Skin of body (tissue), 2 donors: ENCODE data around the gene ECT2. TPM values are rescaled to one million over a fixed set of nuclear protein-coding genes. Genes with fewer than 3 reads are reported as not detected.
"Not testable (repeated sequence)": the region's sequence is repeated elsewhere in the genome, so short reads cannot be mapped to it uniquely, and the experiment has no call there.

Experiments used
- DNase-seq: peaks from one replicate; lab custom pipeline; 2025; lab: John Stamatoyannopoulos, UW
- total RNA-seq: library from RNA; depleted of rRNA; stranded (reverse); fragments of >200 nt; gene quantifications from one replicate; pipeline ENCODE4 v1.2.3, GENCODE V29; 2014

The ECT2 gene
- total RNA-seq, 1 donor from 2014 or later, result 27.8 TPM

DNA sequence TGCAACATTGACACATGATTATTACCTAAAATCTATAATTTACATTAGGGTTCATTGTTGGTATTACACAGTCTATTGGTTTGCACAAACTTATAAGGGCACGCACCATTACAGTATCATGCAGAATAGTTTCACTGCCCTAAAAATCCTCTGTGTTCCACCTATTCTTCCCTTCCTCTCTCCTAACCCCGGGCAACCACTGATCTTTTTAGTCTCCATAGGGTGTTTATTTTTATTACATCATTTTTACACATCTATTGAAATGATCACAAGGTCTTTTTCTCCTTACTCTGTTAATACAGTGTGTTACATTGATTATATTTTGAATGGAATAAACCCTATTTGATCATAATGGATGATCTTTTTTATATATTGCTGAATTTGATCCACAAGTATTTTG is 15.5 kb upstream of the ECT2 start:
- no peak for DNase-seq

DNA sequence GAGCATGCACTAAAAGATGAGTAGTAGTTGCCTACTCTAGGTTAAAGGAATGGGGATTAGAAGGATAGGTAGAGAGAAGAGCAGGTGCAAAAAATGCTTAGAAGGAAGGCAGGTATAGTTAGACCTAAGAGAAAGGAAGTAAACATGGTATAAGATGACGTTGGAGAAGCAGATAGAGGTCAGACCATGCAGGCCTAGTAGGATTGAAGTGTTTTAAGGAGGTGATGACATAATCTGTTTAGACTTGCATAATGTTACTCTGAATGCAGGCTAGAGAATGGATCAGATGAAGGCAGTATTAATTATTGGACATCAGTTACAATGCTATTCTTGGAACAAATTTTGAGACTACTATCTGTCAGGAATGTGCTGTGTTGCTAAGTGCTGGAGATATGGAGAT is 11.1 kb upstream of the ECT2 start:
- DNase-seq, result no peak

DNA sequence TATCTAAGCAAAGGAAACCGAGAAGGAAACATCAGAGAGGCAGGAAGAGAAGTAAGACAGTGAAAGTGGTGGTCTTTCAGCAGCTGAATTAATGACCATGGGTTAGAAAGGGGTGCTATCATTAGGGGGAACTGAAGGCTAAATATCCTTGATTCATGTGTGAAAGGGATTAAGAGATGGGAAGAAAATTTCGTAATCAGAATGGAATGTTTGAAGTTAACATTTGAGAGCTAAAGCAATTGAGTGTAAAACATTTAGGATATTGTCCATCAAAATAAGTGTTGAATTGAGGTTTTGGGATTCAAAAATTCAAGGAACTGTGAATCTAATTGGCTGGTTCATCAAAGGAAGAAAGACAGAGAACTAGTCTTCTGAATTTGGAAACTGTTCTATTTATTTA is 4.1 kb upstream of the ECT2 start:
- DNase-seq, result no peak

DNA sequence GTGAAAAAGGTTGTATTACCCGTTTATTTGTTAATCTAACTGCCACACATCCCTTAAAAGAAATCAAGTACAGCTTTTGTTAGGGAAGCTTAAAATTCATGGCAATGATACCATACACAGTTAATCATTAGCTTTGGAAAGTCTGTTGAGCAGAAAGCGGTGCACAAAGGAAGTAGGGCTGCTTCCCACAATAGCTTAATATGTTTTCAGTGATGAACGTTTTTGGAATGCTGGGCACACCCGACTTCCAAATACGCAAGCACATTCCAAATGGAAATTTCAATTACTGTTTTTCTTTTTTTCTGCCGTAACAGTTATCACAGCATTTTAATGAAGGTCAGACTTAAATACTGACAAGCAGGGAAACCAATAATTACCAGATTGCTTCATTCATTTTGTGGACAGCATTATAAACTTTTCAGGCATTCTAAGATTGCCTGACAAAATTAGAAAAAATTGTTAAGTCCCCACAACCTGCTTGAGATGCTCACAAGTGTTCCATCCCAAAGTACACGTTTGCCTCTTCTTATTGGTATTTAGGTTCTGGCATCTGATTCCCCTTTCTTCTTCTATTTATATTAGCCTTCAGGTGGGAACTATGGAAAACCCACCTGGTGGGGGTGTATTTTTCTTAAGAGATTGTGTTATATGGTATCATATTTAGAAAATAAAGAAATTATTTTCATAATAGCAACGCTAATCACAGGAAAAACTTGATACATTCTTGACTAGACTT is 1.1 kb upstream of the ECT2 start:
- peak; percentile 75 for DNase-seq

DNA sequence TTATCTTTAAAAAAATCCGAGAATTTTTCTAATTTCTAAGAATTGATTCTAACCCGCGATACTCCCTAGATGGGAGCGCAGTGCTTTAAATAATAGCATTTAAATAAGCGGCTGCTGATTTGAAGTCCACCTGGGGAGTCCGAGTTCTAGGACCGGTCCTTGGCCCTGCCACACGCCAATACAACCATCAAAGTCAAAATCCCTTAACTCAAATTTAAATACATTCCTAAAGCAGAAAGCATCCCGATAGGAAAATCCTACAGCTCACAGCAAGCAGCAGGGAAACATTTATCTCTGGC is 508 bp upstream of the ECT2 start:
- DNase-seq, result no peak

DNA sequence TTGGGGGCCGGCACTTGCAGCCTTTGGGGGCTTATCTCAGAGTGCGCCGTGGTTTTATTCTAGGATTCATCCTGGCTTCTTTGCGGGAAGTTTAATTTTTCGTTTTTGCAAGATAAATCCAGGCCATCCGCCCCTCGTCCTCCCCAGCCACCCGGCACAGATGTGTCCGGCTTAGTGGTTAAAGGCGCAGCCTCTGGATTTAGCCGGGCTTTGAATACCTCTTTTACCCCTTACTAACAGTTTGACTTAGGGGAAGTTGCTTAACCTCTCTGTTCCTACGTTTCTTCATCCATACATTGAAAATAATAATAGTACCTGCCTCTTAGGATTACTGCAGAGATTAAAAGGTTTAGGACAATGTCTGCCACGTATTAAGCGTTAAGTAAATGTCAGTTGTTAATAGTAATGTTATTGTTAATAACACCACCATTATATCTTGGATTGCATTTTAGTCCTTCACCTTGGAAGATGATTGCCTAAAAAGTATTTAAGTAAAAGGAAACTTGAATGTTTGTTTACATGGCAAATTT is 714 bp downstream of the ECT2 start:
- peak; percentile 46 for DNase-seq

DNA sequence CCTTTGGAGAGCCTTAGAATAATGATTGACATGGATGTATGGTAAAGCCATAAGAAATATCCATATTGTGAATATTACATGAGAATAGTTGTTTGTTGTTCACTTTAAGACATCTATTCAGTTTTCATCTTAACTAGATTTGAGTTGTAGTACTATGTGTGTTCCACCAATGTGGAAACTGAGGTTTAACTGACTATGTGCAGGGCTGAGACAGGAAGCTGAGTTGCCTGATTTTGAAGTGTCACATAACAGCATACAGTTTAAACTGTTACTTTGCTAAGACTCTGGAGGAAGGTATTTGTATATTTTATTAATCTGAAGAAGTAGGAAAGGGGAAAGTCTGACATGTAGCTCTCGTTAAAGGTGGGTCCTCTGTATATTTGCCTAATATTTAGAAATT is 2.1 kb downstream of the ECT2 start:
- no peak for DNase-seq

DNA sequence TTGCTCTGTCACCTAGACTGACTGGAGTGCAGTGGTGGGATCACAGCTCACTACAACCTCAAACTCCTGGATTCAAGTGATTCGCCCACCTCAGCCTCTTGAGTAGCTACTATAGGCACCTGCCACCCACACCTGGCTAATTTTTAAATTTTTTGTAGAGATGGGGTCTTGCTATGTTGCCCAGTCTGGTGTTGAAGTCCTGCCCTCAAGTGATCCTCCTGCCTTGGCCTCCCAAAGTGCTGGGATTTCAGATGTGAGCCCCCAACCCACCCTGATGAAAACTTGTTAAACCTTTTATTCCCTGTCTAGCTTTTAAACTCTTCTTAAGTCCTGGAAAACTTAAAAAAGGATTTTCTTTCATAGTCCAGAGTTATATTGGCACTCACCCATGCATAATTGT is 2.6 kb downstream of the ECT2 start:
- no peak for DNase-seq

DNA sequence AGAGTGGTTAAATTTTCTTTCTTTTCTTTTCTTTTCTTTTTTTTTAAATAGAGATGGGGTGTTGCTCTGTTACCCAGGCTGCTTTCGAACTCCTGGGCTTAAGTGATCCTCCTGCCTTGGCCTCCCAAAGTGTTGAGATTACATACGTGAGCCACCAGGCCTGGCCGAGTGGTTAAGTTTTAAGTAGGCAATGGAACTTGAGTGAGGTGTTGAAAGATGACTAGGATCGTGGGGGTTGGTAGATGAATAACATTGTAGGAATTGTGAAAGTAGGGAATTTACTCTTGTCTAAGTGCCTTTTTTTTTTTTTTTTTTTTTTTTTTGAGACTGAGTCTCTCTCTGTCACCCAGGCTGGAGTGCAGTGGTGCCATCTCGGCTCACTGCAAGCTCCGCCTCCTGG is 9.9 kb downstream of the ECT2 start:
- DNase-seq, result not testable (repeated sequence)

DNA sequence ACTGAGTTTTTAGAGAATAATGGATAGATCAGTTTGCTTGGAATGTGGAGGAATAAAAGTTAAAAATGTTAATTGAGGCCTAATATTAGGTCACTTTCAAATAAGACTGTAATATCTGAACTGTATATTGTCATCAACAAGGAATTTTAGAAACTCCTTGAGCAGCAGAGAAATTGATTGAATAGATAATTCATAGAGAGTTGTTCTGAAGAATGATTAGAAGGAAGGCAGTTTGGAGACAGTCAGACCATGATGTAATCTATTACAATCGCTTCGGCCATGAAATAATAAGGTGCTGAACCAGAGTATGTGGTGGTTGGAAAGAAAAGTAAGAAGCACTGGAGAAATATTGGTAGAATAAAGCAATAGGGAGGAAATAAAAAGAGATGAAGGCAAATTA is 15.7 kb downstream of the ECT2 start:
- DNase-seq, result no peak

DNA sequence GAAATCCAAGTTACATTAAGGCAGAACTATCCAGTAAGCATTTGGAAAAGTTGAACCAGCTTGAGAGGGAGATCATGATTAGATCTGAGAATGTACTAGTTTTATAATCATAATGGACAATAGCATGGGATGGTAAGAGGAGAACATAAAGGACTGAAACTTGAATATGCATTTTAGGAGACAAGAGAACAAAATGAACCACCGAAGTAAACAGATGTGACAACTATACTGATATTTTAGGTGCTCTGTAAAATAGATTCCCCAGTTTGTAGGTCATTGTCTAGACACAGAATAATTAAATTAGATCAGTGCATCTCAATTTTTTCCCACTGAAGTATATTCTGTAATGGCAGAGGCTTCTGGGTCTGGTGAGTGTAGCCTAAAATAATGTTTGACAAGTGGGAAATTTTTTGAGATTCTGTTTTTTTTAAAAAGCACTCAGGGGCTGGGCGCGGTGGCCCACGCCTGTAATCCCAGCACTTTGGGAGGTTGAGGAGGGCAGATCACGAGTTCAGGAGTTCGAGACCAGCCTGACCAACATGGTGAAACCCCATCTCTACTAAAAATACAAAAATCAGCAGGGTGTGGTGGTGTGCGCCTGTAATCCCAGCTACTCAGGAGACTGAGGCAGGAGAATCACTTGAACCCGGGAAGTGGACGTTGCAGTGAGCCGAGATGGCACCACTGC is 16.3 kb downstream of the ECT2 start:
- no peak for DNase-seq

DNA sequence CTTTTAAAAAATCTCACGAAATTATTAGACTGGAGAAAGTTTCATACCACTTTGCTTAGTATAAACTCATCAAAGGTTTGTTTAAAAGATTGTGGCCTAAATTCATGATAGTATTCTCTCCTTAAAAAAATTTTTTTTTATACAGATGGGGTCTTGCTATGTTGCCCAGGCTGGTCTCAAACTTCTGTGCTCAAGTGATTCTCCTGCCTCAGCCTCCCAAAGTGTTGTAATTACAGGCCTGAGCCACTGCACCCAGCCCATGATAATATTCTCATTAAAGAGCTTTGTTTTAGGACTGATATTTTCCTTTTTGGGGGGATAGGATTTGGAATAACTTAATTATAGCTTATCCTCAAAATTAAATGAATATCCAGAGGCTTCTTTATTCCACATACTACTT is 19.9 kb downstream of the ECT2 start:
- no peak for DNase-seq

DNA sequence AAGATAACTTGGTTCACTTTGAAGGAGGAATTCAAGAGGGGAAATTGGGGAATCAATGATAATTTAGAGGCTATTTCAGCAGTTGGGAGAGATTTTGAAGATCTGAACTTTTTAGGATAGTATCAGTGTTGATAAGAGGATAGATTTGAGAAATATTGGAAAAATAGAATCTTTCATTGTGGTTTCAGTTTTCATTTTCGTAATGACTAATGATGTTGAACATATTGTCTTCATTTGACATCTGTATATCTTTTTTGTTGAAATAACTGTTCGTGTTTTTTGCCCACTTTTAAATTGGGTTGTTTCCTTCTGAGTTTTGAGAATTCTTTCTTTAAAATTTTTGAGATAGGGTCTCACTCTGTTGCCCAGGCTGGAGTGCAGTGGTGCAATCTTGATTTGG is 21.1 kb downstream of the ECT2 start:
- no peak for DNase-seq

DNA sequence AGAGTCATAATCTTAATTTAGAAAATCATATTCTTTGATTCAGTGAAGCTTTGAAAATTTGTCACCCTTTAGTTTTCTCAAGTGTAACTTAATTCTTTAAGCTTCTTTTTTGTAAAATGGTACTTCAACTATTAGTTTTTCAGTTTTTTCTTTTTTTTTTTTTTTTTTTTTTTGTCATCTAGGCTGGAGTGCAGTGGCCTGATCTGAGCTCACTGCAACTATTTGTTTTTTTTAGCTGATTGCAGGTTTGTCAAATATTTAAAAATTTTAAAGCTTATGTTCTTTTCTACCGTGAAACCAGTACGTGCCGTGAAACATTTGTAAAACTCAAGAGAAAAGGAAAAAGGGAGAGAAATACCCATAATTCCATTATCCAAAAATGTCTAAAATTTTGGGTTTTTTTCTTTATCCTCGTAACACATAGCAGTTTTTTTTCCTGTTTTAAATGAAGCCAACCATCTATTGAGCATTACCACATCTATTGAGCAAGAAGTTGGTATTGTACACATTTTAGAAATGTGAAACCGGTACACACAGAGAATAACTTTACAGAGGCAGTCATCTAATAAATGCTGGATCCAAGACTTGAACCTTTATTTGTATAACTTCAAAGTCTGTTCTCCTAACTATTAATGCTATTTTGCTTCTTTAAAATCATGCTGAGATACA is 25.7 kb downstream of the ECT2 start:
- DNase-seq, result no peak

DNA sequence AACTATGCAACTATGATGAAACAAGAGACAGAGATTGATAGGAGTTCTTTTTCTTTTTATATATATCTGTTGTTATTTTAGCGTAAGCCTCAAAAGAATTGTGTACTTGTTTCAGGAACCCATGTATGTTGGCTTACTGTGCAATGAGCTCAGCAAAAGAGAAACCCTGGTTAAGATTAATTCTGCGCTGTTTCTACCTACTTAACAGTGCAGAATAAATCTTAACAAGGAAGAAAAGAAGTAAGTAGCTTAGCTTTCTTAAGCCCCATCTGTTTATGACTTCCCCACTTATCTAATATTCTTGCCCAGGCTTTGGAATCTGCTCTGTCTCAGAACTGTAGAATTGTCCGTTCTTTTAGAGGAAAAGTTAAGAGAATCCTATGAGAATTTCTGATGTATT is 27.4 kb downstream of the ECT2 start:
- DNase-seq, result no peak

DNA sequence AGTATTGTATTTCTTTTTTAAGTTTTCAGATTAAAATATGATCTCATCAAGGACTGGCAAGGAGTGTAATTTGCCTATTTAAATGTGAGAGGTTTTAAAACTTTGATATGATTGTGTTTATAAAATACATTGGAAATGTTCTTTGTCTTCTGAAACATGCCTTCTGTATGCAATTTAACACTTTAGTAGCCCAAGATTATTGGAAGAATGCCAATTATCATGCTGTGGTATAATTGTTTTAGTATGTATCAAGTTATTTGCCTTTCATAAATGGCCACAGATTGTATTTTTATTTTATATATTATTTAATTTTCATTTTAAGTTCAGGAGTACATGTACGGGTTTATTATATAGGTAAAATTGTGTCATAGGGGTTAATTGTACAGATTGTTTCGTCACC is 31.7 kb downstream of the ECT2 start:
- no peak for DNase-seq

DNA sequence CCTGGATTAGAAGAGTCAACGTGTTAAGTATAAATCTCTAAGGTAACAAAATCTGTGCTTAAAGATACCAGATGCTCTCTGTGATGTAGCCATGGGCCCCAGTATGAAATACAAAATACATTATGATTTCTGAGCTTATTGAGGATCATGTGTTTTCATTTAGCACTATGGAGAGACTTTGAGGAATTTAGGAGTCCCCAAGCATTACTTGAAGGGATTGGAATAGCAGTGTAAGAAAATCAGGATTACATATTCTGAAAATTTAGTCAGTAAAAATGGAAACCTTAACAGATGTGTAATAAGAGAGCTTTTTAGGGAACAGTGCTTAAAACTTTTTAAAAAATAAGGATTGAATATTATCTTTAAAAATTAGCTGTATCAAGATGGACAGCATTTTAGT is 35.5 kb downstream of the ECT2 start:
- no peak for DNase-seq

DNA sequence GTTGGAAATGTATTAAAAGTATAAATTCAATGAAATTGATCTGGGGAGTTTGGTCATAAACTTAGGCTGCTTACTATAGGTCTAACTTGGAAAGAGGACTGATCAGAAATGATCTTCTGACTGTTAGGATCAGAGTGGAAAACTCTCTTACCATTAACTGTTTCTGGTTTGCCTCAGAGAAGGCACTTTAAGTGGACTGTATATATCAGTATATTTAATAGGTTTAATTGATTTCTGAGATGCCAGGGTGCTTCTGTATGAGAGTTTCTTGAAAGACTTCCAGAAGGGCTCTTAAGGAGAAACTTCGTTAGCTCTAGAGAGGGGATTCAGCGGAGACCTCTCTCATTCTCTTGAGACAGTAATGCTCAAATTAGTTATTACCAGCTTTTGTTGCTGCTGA is 36.5 kb downstream of the ECT2 start:
- no peak for DNase-seq

DNA sequence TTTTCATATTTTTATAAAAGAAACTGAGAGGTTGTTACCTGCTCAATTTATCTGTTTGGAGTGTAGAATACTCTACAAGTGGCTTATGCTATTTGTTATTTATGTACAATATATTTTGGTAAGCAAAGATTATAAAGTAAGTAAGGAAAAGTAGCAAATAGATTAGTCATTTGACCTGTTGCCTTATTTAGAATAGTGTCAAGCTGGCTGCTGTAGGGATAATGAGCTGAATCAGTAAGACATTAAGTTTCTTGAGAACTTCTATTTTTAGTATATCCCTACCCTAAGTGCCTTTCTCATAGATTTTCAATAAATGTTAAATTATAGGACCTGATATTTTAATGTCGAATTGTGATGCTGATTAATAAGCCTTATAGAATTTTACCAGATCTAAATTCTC is 37.2 kb downstream of the ECT2 start:
- no peak for DNase-seq

DNA sequence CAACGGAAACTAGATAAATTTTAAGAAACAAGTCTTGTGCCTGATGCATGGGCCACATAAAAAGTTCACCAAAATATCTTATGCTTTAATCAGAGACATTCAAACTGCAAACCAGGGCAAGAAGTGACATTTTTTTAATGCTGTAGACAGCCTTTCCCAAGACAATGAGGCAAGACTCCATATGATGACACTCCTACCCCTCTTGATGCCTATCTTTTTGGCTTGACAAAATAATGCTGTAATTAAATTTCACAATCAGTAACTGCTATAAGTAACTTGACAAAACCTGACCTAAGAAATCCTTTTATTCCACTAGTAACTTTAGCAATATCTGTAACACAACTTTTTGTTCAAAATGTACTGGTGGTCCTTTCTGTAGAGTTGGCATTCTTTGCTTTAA is 48.7 kb downstream of the ECT2 start:
- DNase-seq, result no peak

DNA sequence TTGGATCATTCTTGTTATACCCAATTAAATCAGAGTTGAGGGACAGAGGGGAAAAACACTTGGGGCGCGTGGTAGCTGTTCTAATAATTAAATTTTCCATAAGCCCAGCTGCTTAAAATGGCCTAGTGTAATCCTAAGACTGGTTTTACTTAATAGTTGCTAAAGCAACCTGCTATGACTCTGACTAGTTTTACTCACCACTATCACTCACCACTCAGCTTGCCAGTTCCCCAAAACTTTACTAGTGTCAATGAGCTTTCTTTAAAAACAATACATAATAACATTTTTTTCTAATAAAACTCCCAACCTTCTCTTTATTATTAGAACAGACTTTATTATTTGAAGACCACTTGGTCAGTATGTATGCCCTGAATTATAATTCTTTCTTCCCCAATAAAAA is 49.6 kb downstream of the ECT2 start:
- no peak for DNase-seq

DNA sequence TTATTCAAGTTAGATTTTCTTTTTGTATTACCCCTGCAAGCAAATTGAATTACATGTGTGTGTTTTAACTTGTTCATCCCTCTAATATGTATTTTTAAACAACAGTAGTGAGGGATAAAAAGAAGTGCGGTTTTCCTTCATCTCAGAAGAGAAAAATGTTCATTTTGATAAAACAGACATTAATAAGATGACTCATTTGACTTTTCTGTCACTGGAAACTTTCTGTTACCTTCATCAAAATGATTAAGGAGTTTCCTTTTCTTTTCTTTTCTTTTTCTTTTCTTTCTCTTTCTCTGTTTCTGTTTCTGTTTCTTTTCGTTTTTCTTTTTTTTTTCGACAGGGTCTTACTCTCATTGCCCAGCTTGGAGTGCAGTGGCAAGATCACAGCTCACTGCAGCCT is 53.0 kb downstream of the ECT2 start:
- no peak for DNase-seq

DNA sequence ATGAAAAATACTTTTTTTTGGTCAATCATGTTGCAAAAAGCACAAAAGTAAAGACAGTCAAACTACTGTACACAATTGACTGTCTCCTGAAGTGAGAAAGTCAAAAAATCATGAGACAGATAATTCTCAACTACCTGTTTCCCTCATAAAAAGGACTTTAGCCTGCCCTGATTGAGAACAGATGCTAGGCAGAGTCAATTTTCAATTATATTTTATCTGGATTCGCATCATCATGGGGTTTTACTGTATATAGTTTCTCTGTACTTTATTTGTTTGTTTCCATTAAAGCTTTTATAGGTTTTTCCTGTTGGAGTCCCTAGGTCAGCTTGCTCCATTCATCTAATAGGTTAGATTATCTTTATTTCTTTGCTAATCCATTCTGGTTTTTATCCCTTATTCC is 53.8 kb downstream of the ECT2 start:
- DNase-seq, result no peak
